Sigmoid colon (tissue), 4 donors: ENCODE measurements around the gene TMEM88.

Experiments
- POLR2AphosphoS5 ChIP-seq, 4 donors: sonication (generic); formaldehyde crosslinking; IDR thresholded peaks; one replicate each; pipeline ENCODE4 v1.6.1; 2017; ENCODE audit warnings: antibody characterized with exemption in 4 of 4
- TF ChIP-seq, protein P1 (sequence below), 4 experiments: fragments of 450-650 bp in 3 of 4; fragments of 200-600 bp in 1 of 4; IDR thresholded peaks; one replicate each; pipeline ENCODE4 v1.5.1; 2016 to 2019; ENCODE audit warnings: antibody characterized with exemption in 4 of 4, mild to moderate bottlenecking in 3 of 4, moderate library complexity in 2 of 4

DNA sequence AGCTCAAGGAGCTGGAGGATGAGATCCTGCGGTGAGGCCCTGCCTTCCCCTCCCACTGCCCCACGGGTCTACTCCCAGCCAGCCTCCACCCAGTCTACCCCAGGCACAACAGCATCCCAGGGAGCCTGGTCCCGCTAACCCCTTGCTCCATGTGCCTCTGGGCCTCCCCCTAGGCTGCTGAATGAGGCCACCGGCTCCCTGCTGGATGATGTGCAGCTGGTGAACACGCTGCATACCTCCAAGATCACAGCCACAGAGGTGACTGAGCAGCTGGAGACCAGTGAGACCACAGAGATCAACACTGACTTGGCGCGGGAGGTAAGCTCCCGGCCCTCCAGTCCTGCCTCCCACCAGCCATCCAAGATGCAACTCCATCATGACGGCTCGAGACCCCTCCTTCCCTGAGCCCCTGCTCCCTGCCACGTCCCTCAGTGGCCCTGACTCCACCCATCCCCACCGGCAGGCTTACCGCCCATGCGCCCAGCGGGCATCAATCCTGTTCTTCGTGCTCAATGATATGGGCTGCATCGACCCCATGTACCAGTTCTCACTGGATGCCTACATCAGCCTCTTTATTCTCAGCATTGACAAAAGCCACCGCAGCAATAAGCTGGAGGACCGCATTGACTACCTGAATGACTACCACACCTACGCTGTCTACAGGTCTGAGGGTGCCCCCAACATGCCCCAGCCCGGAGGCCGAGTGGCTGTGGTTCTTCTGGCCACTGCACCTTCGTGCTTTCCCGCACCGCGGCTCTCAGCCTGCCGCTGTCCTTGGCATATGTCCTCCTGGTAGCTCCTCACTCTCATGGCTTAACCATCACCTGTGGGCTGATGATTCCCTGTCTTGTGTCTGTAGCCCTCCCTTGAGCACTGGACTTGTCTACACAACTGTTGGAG lies 35.9 kb upstream of the TMEM88 start:
- TF ChIP-seq, protein P1, sequence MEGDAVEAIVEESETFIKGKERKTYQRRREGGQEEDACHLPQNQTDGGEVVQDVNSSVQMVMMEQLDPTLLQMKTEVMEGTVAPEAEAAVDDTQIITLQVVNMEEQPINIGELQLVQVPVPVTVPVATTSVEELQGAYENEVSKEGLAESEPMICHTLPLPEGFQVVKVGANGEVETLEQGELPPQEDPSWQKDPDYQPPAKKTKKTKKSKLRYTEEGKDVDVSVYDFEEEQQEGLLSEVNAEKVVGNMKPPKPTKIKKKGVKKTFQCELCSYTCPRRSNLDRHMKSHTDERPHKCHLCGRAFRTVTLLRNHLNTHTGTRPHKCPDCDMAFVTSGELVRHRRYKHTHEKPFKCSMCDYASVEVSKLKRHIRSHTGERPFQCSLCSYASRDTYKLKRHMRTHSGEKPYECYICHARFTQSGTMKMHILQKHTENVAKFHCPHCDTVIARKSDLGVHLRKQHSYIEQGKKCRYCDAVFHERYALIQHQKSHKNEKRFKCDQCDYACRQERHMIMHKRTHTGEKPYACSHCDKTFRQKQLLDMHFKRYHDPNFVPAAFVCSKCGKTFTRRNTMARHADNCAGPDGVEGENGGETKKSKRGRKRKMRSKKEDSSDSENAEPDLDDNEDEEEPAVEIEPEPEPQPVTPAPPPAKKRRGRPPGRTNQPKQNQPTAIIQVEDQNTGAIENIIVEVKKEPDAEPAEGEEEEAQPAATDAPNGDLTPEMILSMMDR (IDR thresholded peaks at IDR 0.05): no peak
- TF ChIP-seq POLR2AphosphoS5 (IDR thresholded peaks at IDR 0.05): no peak
